Mononuclear cell (primary cell): ENCODE results near the gene PTPRG. TPM values are rescaled to one million over a fixed set of nuclear protein-coding genes. Genes with fewer than 3 reads are reported as not detected.
"Not testable (repeated sequence)": the region's sequence is repeated elsewhere in the genome, so short reads cannot be mapped to it uniquely, and the experiment has no call there.

ENCODE experiments used
- H3K27me3 ChIP-seq: 2 replicates; pipeline ENCODE4 v1.6.0; 2011; ENCODE audit warnings: low read length, control low read depth; ENCODE audit not compliant: insufficient read depth
- H3K4me1 ChIP-seq: 2 replicates; pipeline ENCODE4 v1.5.1; 2011; ENCODE audit warnings: mild to moderate bottlenecking, low read length, control low read depth; ENCODE audit not compliant: insufficient read depth
- H3K4me3 ChIP-seq: 2 replicates; pipeline ENCODE4 v1.5.1; 2011; ENCODE audit warnings: mild to moderate bottlenecking, low read length, moderate library complexity
- H3K9me3 ChIP-seq: 2 replicates; pipeline ENCODE4 v1.5.1; 2011; ENCODE audit warnings: low read depth, mild to moderate bottlenecking, control low read depth, low read length
- total RNA-seq: library from RNA; depleted of rRNA; stranded (reverse); fragments of >200 nt; gene quantifications from one replicate; pipeline ENCODE4 v1.2.3, GENCODE V29; 2012

Gene PTPRG
- total RNA-seq, 1 donor: 0.42 TPM

GRCh38 chr3:62035402-62036057 is 474.2 kb downstream of the PTPRG start:
- Histone ChIP-seq H3K4me3 (no peak overlapping the region), H3K4me1 (no peaks in the 10 kb centered on the region), H3K9me3 (no peaks in the 10 kb centered on the region), H3K27me3 (no peaks in the 10 kb centered on the region)

GRCh38 chr3:62036726-62037125 is 475.4 kb downstream of the PTPRG start:
- H3K4me1 ChIP-seq: no peaks in the 10 kb centered on the region
- H3K27me3 ChIP-seq: no peaks in the 10 kb centered on the region
- no peak overlapping the region for H3K4me3 ChIP-seq
- no peaks in the 10 kb centered on the region for H3K9me3 ChIP-seq

GRCh38 chr3:62038798-62039197 is 477.4 kb downstream of the PTPRG start:
- H3K4me3 ChIP-seq, H3K9me3 ChIP-seq, H3K27me3 ChIP-seq, H3K4me1 ChIP-seq: not testable (repeated sequence)

- no peaks in the 10 kb centered on the region for H3K27me3 ChIP-seq
- H3K4me3 ChIP-seq: no peak overlapping the region
- no peaks in the 10 kb centered on the region for H3K4me1 ChIP-seq
- no peaks in the 10 kb centered on the region for H3K9me3 ChIP-seq
These were observed 478.2 kb downstream of the PTPRG start for GRCh38 chr3:62039586-62039985.

- H3K27me3 ChIP-seq: no peaks in the 10 kb centered on the region
These were observed 480.3 kb downstream of the PTPRG start for GRCh38 chr3:62041681-62042080.

GRCh38 chr3:62044874-62045411 is 483.6 kb downstream of the PTPRG start:
- Histone ChIP-seq H3K4me1 (no peaks in the 10 kb centered on the region), H3K4me3 (no peak overlapping the region), H3K27me3 (no peaks in the 10 kb centered on the region), H3K9me3 (no peaks in the 10 kb centered on the region)

More at GRCh38 chr3:62041681-62042080, 480.3 kb downstream of the PTPRG start:
- Histone ChIP-seq H3K4me1 (no peaks in the 10 kb centered on the region), H3K9me3 (no peaks in the 10 kb centered on the region), H3K4me3 (no peak overlapping the region)

- Histone ChIP-seq H3K4me3 (no peak overlapping the region), H3K9me3 (no peaks in the 10 kb centered on the region), H3K4me1 (no peaks in the 10 kb centered on the region), H3K27me3 (no peaks in the 10 kb centered on the region)
These were observed 485.0 kb downstream of the PTPRG start for GRCh38 chr3:62046326-62046725.

- Histone ChIP-seq H3K9me3 (no peaks in the 10 kb centered on the region), H3K27me3 (no peaks in the 10 kb centered on the region), H3K4me3 (no peak overlapping the region), H3K4me1 (no peaks in the 10 kb centered on the region)
These were observed 487.2 kb downstream of the PTPRG start for GRCh38 chr3:62048577-62048976.

GRCh38 chr3:62049033-62049432 is 487.7 kb downstream of the PTPRG start:
- H3K4me1 ChIP-seq: no peaks in the 10 kb centered on the region
- no peaks in the 10 kb centered on the region for H3K9me3 ChIP-seq
- H3K27me3 ChIP-seq: no peaks in the 10 kb centered on the region
- no peak overlapping the region for H3K4me3 ChIP-seq

- Histone ChIP-seq H3K4me1 (no peaks in the 10 kb centered on the region), H3K9me3 (no peaks in the 10 kb centered on the region), H3K4me3 (no peak overlapping the region), H3K27me3 (no peaks in the 10 kb centered on the region)
These were observed 490.1 kb downstream of the PTPRG start for GRCh38 chr3:62051506-62051905.

GRCh38 chr3:62052331-62052730 is 491.0 kb downstream of the PTPRG start:
- Histone ChIP-seq H3K27me3 (no peaks in the 10 kb centered on the region), H3K9me3 (no peaks in the 10 kb centered on the region), H3K4me3 (no peak overlapping the region), H3K4me1 (no peaks in the 10 kb centered on the region)

GRCh38 chr3:62056658-62057057 is 495.3 kb downstream of the PTPRG start:
- Histone ChIP-seq H3K4me1 (no peaks in the 10 kb centered on the region), H3K9me3 (no peaks in the 10 kb centered on the region), H3K27me3 (no peaks in the 10 kb centered on the region), H3K4me3 (no peak overlapping the region)

GRCh38 chr3:62057339-62058047 is 496.1 kb downstream of the PTPRG start:
- H3K4me1 ChIP-seq: no peaks in the 10 kb centered on the region
- H3K9me3 ChIP-seq: no peaks in the 10 kb centered on the region
- H3K27me3 ChIP-seq: no peaks in the 10 kb centered on the region
- H3K4me3 ChIP-seq: no peak overlapping the region

- Histone ChIP-seq H3K4me3 (no peak overlapping the region), H3K4me1 (no peaks in the 10 kb centered on the region), H3K9me3 (no peaks in the 10 kb centered on the region), H3K27me3 (no peaks in the 10 kb centered on the region)
These were observed 504.8 kb downstream of the PTPRG start for GRCh38 chr3:62065985-62066693.

GRCh38 chr3:62068337-62068736 is 507.0 kb downstream of the PTPRG start:
- no peaks in the 10 kb centered on the region for H3K4me1 ChIP-seq
- no peak overlapping the region for H3K4me3 ChIP-seq
- H3K9me3 ChIP-seq: no peaks in the 10 kb centered on the region
- H3K27me3 ChIP-seq: no peaks in the 10 kb centered on the region
